ENCODE results near the gene TMEM109.
A peak's percentile ranks its signal among the peaks of the same experiment; 100 is the strongest.

DNA sequence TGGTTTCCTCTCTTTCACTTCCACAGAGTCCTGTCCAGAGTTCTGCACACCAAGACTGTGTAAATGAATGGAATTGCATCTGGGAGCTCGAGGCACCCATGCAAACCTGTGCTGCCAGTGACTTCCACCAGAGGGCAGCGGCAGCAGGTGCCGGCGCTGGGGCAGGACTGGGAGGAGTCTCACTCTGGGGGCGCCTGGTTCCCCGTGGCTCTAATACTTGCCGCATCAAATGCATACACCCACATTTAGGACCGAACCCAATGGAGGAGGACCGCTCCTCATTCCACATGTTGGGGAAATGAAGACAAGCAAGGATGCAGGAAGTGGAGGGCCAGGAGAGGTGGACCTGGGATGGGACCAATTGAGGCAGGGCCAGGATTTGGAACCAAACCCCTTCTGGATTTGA is 56.4 kb downstream of the TMEM109 start:
- TF ChIP-seq CTCF (IDR thresholded peaks at IDR 0.05; ENCODE audit: insufficient read depth, low read depth, low read length) (peak; percentile 67), EZH2 (IDR thresholded peaks at IDR 0.05; ENCODE audit: insufficient read depth, low read length) (no peak)

All from astrocyte (in vitro differentiated cells and primary cell).